CD4-positive, alpha-beta T cell (primary cell): ENCODE data around the gene TBX1. TPM values are rescaled to one million over a fixed set of nuclear protein-coding genes. Genes with fewer than 3 reads are reported as not detected.

Source experiments
- ATAC-seq: fragments of 200-7000 bp; cut with Tn5 transposase; one replicate; pipeline ENCODE4 v1.10.0; 2022; ENCODE audit warnings: mild to moderate bottlenecking; ENCODE audit not compliant: poor library complexity
- CTCF ChIA-PET: fragments of 350-600 bp; sonication (Branson Sonifier 250); formaldehyde crosslinking; loops from one replicate; lab custom pipeline; 2021; ENCODE audit warnings: antibody characterized with exemption, inconsistent platforms; lab: Charles Lee
- POLR2A ChIA-PET: fragments of 350-600 bp; sonication (Branson Sonifier 250); formaldehyde crosslinking; loops from one replicate; lab custom pipeline; 2021; ENCODE audit warnings: antibody characterized with exemption, inconsistent platforms; lab: Charles Lee
- DNase-seq, 14 experiments: peaks; one replicate each; pipeline ENCODE4 v3.0.0-alpha.2; 2013 to 2020; ENCODE audit warnings: mixed read lengths in 2 of 14
- H3K27ac ChIP-seq, 2 donors: one replicate each; pipeline versions ENCODE4 v1.5.1 to v1.7.0; 2013; ENCODE audit warnings: low read length in 2 of 2, low read depth in 1 of 2, mild to moderate bottlenecking in 1 of 2
- H3K27me3 ChIP-seq, 2 experiments: 1 replicate in 1 of 2; 2 replicates in 1 of 2; pipeline versions ENCODE4 v1.6.1 to v1.7.0; 2013; ENCODE audit warnings: low read length in 2 of 2, control low read depth in 1 of 2, mild to moderate bottlenecking in 1 of 2, moderate library complexity in 1 of 2; ENCODE audit not compliant: insufficient read depth in 2 of 2, control insufficient read depth in 1 of 2
- H3K36me3 ChIP-seq: one replicate; pipeline ENCODE4 v1.6.1; 2013; ENCODE audit warnings: low read length, control low read depth; ENCODE audit not compliant: insufficient read depth
- H3K4me1 ChIP-seq: one replicate; pipeline ENCODE4 v1.6.1; 2013; ENCODE audit warnings: low read length, control low read depth; ENCODE audit not compliant: insufficient read depth
- H3K4me3 ChIP-seq: one replicate; pipeline ENCODE4 v1.5.1; 2013; ENCODE audit warnings: mild to moderate bottlenecking, low read length, moderate library complexity
- H3K9me3 ChIP-seq, 2 experiments: 1 replicate in 1 of 2; 2 replicates in 1 of 2; pipeline versions ENCODE4 v1.6.1 to v1.7.0; 2013; ENCODE audit warnings: low read length in 2 of 2, mild to moderate bottlenecking in 2 of 2, control low read depth in 1 of 2, moderate library complexity in 1 of 2; ENCODE audit not compliant: control insufficient read depth in 1 of 2, insufficient read depth in 1 of 2
- H3K27ac Mint-ChIP-seq: one replicate; pipeline ENCODE4 v1.8.0; 2020; ENCODE audit warnings: mixed read lengths
- H3K27me3 Mint-ChIP-seq: one replicate; pipeline ENCODE4 v1.8.0; 2021; ENCODE audit warnings: mixed read lengths
- H3K36me3 Mint-ChIP-seq: one replicate; pipeline ENCODE4 v1.8.0; 2021; ENCODE audit warnings: low read depth, mixed read lengths
- H3K4me1 Mint-ChIP-seq: one replicate; pipeline ENCODE4 v1.8.0; 2021; ENCODE audit warnings: low read depth, mixed read lengths
- H3K4me3 Mint-ChIP-seq: one replicate; pipeline ENCODE4 v1.8.0; 2020; ENCODE audit warnings: mild to moderate bottlenecking, mixed read lengths
- H3K9me3 Mint-ChIP-seq: one replicate; pipeline ENCODE4 v1.8.0; 2020; ENCODE audit warnings: mixed read lengths
- CTCF ChIP-seq: fragments of 200-600 bp; IDR thresholded peaks from one replicate; pipeline ENCODE4 v1.8.0; 2022; ENCODE audit warnings: antibody characterized with exemption, mild to moderate bottlenecking
- intact Hi-C, 2 experiments: fragments of 100-400 bp; cut with DNase I in 1 of 2; cut with micrococcal nuclease in 1 of 2; formaldehyde crosslinking; loops; one replicate each; pipeline versions ENCODE4 v1.15.1 to v1.9.0; 2023 to 2025; cut with DNase I, micrococcal nuclease
- total RNA-seq, 174 experiments: library from RNA in 2 of 174; stranded (reverse) in 2 of 174; gene quantifications; one replicate each; pipeline ENCODE4 v1.2.3 and lab custom pipeline; 2021 to 2026

The TBX1 gene
- total RNA-seq, 2 experiments from 2014 or later, result not detected

- peaks cover 18% of the 10 kb centered on the region for H3K4me1 ChIP-seq
- ChIA-PET CTCF (interaction anchor here (1.5 kb wide), 1 partner anchor 159 kb away, joined by 3 read pairs; no protein-coding TSS in a partner anchor), POLR2A (no interaction called here)
- intact Hi-C loops, result no loop called here
- ATAC-seq (no peak), DNase-seq (no peak)
- Mint-ChIP-seq H3K9me3 (no peaks in the 10 kb centered on the region), H3K27me3 (peaks cover 38% of the 10 kb centered on the region), H3K4me3 (no peak overlapping the region), H3K27ac (no peak overlapping the region), H3K36me3 (no peaks in the 10 kb centered on the region), H3K4me1 (peaks cover 12% of the 10 kb centered on the region)
- no peak overlapping the region for H3K4me3 ChIP-seq
- TF ChIP-seq CTCF, result no peak
- H3K27me3 ChIP-seq, result peaks cover 23 to 36% of the 10 kb centered on the region in 2 experiments
- no peak overlapping the region for H3K27ac ChIP-seq
- no peaks in the 10 kb centered on the region for H3K36me3 ChIP-seq
- peaks cover 0 to 18% of the 10 kb centered on the region in 2 experiments for H3K9me3 ChIP-seq
Measured at GRCh38 chr22:19751497-19752245, 8.9 kb upstream of the TBX1 start.

GRCh38 chr22:19753090-19753842 lies 7.3 kb upstream of the TBX1 start:
- Mint-ChIP-seq H3K4me3 (no peak overlapping the region), H3K27ac (no peak overlapping the region), H3K36me3 (no peaks in the 10 kb centered on the region), H3K4me1 (peaks cover 20% of the 10 kb centered on the region), H3K27me3 (peaks cover 49% of the 10 kb centered on the region), H3K9me3 (no peaks in the 10 kb centered on the region)
- no peak for TF ChIP-seq CTCF
- H3K4me3 ChIP-seq, result no peak overlapping the region
- H3K36me3 ChIP-seq, result no peaks in the 10 kb centered on the region
- ATAC-seq (no peak), DNase-seq (no peak)
- H3K9me3 ChIP-seq, result peaks cover 0 to 18% of the 10 kb centered on the region in 2 experiments
- CTCF ChIA-PET, result interaction anchor here (0.7 to 1.5 kb wide), 2 partner anchors 157 kb away, joined by 3 read pairs; no protein-coding TSS in a partner anchor
- H3K27ac ChIP-seq, result no peak overlapping the region
- POLR2A ChIA-PET, result no interaction called here
- intact Hi-C loops, result no loop called here
- H3K4me1 ChIP-seq, result peaks cover 26% of the 10 kb centered on the region
- peaks cover 31 to 48% of the 10 kb centered on the region in 2 experiments for H3K27me3 ChIP-seq

GRCh38 chr22:19753996-19754700 lies 6.4 kb upstream of the TBX1 start:
- no peak for TF ChIP-seq CTCF
- no peaks in the 10 kb centered on the region for H3K36me3 Mint-ChIP-seq
- DNase-seq (no peak), ATAC-seq (no peak)
- peaks cover 20% of the 10 kb centered on the region for H3K4me1 Mint-ChIP-seq
- intact Hi-C loops, result no loop called here
- H3K4me3 Mint-ChIP-seq, result no peak overlapping the region
- ChIA-PET CTCF (interaction anchor here (0.7 kb wide), 1 partner anchor 156 kb away, joined by 3 read pairs; no protein-coding TSS in a partner anchor), POLR2A (no interaction called here)
- peaks cover 54% of the 10 kb centered on the region for H3K27me3 Mint-ChIP-seq
- H3K9me3 Mint-ChIP-seq, result no peaks in the 10 kb centered on the region
- Histone ChIP-seq H3K9me3 (peaks cover 0 to 23% of the 10 kb centered on the region in 2 experiments), H3K4me1 (peaks cover 26% of the 10 kb centered on the region), H3K36me3 (no peaks in the 10 kb centered on the region), H3K4me3 (no peak overlapping the region), H3K27ac (no peak overlapping the region), H3K27me3 (peaks cover 38 to 57% of the 10 kb centered on the region in 2 experiments)
- H3K27ac Mint-ChIP-seq, result no peak overlapping the region
